ENCODE results near the gene UGT1A1.
"Not testable (repeated sequence)": the region's sequence is repeated elsewhere in the genome, so short reads cannot be mapped to it uniquely, and the experiment has no call there.

UGT1A1 gene

GRCh38 chr2:233713262-233713615 is 46.8 kb upstream of the UGT1A1 start:
- H3K4me3 ChIP-seq (replicated peaks; ENCODE audit: insufficient read depth, low read length) = no peak overlapping the region
- H3K27ac ChIP-seq (replicated peaks) = no peak overlapping the region
- no peak for DNase-seq (ENCODE audit: low read depth in 1 of 2, low spot score in 1 of 2)
- no peak for TF ChIP-seq POLR2AphosphoS5 (IDR thresholded peaks at IDR 0.05; ENCODE audit: low read depth)
- TF ChIP-seq SPI1 (IDR thresholded peaks at IDR 0.05; ENCODE audit: borderline replicate concordance, low read depth) = no peak
- no peaks in the 10 kb centered on the region for H3K27me3 ChIP-seq (ENCODE audit: insufficient read depth, poor library complexity, severe bottlenecking)

GRCh38 chr2:233714121-233714520 is 45.9 kb upstream of the UGT1A1 start:
- no peak for DNase-seq (ENCODE audit: low read depth in 1 of 2, low spot score in 1 of 2)
- TF ChIP-seq, protein P1, sequence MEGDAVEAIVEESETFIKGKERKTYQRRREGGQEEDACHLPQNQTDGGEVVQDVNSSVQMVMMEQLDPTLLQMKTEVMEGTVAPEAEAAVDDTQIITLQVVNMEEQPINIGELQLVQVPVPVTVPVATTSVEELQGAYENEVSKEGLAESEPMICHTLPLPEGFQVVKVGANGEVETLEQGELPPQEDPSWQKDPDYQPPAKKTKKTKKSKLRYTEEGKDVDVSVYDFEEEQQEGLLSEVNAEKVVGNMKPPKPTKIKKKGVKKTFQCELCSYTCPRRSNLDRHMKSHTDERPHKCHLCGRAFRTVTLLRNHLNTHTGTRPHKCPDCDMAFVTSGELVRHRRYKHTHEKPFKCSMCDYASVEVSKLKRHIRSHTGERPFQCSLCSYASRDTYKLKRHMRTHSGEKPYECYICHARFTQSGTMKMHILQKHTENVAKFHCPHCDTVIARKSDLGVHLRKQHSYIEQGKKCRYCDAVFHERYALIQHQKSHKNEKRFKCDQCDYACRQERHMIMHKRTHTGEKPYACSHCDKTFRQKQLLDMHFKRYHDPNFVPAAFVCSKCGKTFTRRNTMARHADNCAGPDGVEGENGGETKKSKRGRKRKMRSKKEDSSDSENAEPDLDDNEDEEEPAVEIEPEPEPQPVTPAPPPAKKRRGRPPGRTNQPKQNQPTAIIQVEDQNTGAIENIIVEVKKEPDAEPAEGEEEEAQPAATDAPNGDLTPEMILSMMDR (IDR thresholded peaks at IDR 0.05; ENCODE audit: insufficient read depth, low read length) = no peak
- TF ChIP-seq POLR2AphosphoS5 (IDR thresholded peaks at IDR 0.05; ENCODE audit: low read depth) = no peak
- TF ChIP-seq SPI1 (IDR thresholded peaks at IDR 0.05; ENCODE audit: borderline replicate concordance, low read depth) = no peak
- TF ChIP-seq, protein P2, sequence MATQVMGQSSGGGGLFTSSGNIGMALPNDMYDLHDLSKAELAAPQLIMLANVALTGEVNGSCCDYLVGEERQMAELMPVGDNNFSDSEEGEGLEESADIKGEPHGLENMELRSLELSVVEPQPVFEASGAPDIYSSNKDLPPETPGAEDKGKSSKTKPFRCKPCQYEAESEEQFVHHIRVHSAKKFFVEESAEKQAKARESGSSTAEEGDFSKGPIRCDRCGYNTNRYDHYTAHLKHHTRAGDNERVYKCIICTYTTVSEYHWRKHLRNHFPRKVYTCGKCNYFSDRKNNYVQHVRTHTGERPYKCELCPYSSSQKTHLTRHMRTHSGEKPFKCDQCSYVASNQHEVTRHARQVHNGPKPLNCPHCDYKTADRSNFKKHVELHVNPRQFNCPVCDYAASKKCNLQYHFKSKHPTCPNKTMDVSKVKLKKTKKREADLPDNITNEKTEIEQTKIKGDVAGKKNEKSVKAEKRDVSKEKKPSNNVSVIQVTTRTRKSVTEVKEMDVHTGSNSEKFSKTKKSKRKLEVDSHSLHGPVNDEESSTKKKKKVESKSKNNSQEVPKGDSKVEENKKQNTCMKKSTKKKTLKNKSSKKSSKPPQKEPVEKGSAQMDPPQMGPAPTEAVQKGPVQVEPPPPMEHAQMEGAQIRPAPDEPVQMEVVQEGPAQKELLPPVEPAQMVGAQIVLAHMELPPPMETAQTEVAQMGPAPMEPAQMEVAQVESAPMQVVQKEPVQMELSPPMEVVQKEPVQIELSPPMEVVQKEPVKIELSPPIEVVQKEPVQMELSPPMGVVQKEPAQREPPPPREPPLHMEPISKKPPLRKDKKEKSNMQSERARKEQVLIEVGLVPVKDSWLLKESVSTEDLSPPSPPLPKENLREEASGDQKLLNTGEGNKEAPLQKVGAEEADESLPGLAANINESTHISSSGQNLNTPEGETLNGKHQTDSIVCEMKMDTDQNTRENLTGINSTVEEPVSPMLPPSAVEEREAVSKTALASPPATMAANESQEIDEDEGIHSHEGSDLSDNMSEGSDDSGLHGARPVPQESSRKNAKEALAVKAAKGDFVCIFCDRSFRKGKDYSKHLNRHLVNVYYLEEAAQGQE (IDR thresholded peaks at IDR 0.05; ENCODE audit: insufficient replicate concordance, low read depth) = no peak
- TF ChIP-seq GABPA (IDR thresholded peaks at IDR 0.05; ENCODE audit: low read depth) = no peak
- H3K27me3 ChIP-seq (ENCODE audit: insufficient read depth, poor library complexity, severe bottlenecking) = no peaks in the 10 kb centered on the region
- H3K27ac ChIP-seq (replicated peaks) = no peak overlapping the region
- H3K4me3 ChIP-seq (replicated peaks; ENCODE audit: insufficient read depth, low read length) = no peak overlapping the region

DNA sequence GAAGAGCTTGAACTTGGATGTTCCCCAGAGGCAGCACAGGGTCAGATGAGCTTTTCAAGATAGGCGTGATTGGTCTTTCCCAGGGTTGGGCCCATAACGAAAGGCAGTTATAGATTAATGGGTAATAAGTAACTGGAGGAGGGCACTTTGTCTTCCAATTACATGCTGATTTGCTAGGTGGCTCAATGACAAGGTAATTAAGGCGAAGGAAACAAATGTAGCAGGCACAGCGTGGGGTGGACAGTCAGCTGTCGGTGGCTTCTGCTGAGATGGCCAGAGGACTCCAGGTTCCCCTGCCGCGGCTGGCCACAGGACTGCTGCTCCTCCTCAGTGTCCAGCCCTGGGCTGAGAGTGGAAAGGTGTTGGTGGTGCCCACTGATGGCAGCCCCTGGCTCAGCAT is 41.5 kb upstream of the UGT1A1 start, which contains the start of gene UGT1A4:
TSS of gene UGT1A4 (plus strand) at position 185 of the 400 bp plus-strand sequence. CDS start at position 270, 85 bp downstream.
- TF ChIP-seq POLR2AphosphoS5 (IDR thresholded peaks at IDR 0.05; ENCODE audit: low read depth) (no peak), SPI1 (IDR thresholded peaks at IDR 0.05; ENCODE audit: borderline replicate concordance, low read depth) (no peak), GABPA (IDR thresholded peaks at IDR 0.05; ENCODE audit: low read depth) (no peak)
- TF ChIP-seq, protein P1 (IDR thresholded peaks at IDR 0.05; ENCODE audit: insufficient read depth, low read length) = no peak
- TF ChIP-seq, protein P2 (IDR thresholded peaks at IDR 0.05; ENCODE audit: insufficient replicate concordance, low read depth) = no peak
- no peak for DNase-seq (ENCODE audit: low read depth in 1 of 2, low spot score in 1 of 2)
- Histone ChIP-seq H3K27me3 (ENCODE audit: insufficient read depth, poor library complexity, severe bottlenecking) (no peaks in the 10 kb centered on the region), H3K4me3 (replicated peaks; ENCODE audit: insufficient read depth, low read length) (no peak within 1 kb of the TSS), H3K27ac (replicated peaks) (no peak within 1 kb of the TSS)

DNA sequence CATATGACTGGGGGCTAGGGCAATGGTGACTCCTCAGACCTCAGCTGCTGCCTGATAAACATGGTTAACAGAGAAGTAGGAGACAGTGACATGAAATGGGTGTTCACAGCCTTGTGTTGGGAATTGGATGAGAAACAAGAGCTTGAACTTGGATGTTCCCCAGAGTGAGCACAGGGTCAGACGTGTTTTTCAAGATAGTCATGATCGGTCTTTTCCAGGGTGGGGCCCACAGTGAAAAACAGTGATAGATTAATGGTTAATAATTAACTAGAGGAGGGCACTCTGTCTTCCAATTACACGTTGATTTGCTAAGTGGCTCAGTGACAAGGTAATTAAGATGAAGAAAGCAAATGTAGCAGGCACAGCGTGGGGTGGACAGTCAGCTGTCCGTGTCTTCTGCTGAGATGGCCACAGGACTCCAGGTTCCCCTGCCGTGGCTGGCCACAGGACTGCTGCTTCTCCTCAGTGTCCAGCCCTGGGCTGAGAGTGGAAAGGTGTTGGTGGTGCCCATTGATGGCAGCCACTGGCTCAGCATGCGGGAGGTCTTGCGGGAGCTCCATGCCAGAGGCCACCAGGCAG is 31.3 kb upstream of the UGT1A1 start, which contains the start of gene UGT1A3:
TSS of gene UGT1A3 (plus strand) at position 320 of the 579 bp plus-strand sequence. CDS start at position 405, 85 bp downstream.
- Histone ChIP-seq H3K27ac (replicated peaks) (no peak within 1 kb of the TSS), H3K4me3 (replicated peaks; ENCODE audit: insufficient read depth, low read length) (no peak within 1 kb of the TSS), H3K27me3 (ENCODE audit: insufficient read depth, poor library complexity, severe bottlenecking) (no peaks in the 10 kb centered on the region)
- no peak for DNase-seq (ENCODE audit: low read depth in 1 of 2, low spot score in 1 of 2)
- TF ChIP-seq GABPA (IDR thresholded peaks at IDR 0.05; ENCODE audit: low read depth) = no peak
- TF ChIP-seq SPI1 (IDR thresholded peaks at IDR 0.05; ENCODE audit: borderline replicate concordance, low read depth) = no peak
- TF ChIP-seq, protein P2 (IDR thresholded peaks at IDR 0.05; ENCODE audit: insufficient replicate concordance, low read depth) = no peak
- TF ChIP-seq POLR2AphosphoS5 (IDR thresholded peaks at IDR 0.05; ENCODE audit: low read depth) = no peak
- TF ChIP-seq, protein P1 (IDR thresholded peaks at IDR 0.05; ENCODE audit: insufficient read depth, low read length) = no peak

DNA sequence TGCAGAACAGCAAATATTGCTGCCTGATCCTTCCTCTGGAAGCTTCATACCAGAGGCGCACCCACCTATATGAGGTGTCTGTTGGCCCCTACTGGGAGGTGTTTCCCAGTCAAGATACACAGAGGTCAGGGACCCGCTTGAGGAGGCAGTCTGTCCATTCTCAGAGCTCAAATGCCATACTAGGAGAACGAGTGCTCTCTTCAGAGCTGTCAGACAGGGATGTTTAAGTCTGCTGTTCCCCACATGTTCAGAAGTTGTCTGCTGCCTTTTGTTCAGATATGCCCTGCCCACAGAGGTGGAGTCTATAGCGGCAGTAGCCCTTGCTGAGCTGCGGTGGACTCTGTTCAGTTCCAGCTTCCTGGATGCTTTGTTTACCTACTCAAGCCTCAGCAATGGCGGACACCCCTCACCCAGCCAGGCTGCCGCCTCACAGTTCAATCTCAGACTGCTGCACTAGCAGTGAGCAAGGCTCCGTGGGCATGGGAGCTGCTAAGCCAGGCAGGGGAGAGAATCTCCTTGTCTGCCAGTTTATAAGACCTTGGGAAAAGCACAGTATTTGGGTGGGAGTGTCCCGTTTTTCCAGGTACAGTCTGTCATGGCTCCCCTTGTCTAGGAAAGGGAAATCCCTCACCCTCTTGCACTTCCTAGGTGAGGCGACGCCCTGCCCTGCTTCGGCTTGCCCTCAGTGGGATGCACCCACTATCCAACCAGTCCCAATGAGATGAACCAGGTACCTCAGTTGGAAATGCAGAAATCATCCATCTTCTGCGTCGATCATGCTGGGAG is 23.0 kb upstream of the UGT1A1 start:
- not testable (repeated sequence) for H3K27me3 ChIP-seq (ENCODE audit: insufficient read depth, poor library complexity, severe bottlenecking); DNase-seq (ENCODE audit: low read depth in 1 of 2, low spot score in 1 of 2); H3K4me3 ChIP-seq (replicated peaks; ENCODE audit: insufficient read depth, low read length); H3K27ac ChIP-seq (replicated peaks)
